Measurements from ENCODE around the gene THYN1.

Gene THYN1

GRCh38 chr11:134248910-134249480 lies 4.2 kb downstream of the THYN1 start:
- peak; percentile 41 for DNase-seq (ENCODE audit: low spot score)

GRCh38 chr11:134246678-134247077 lies 6.5 kb downstream of the THYN1 start:
- DNase-seq (ENCODE audit: low spot score): no peak

GRCh38 chr11:134246100-134246499 lies 7.1 kb downstream of the THYN1 start:
- DNase-seq (ENCODE audit: low spot score): no peak

GRCh38 chr11:134245434-134245833 lies 7.7 kb downstream of the THYN1 start:
- DNase-seq (ENCODE audit: low spot score): no peak

- DNase-seq (ENCODE audit: low spot score): peak; percentile 41
These were observed 8.6 kb downstream of the THYN1 start for GRCh38 chr11:134244593-134244992.

GRCh38 chr11:134243913-134244312 lies 9.2 kb downstream of the THYN1 start:
- no peak for DNase-seq (ENCODE audit: low spot score)

GRCh38 chr11:134242376-134242775 lies 10.8 kb downstream of the THYN1 start:
- DNase-seq (ENCODE audit: low spot score): no peak

GRCh38 chr11:134240592-134240991 lies 12.6 kb downstream of the THYN1 start:
- DNase-seq (ENCODE audit: low spot score): no peak

GRCh38 chr11:134238956-134239355 lies 14.2 kb downstream of the THYN1 start:
- no peak for DNase-seq (ENCODE audit: low spot score)

- no peak for DNase-seq (ENCODE audit: low spot score)
These were observed 15.6 kb downstream of the THYN1 start for GRCh38 chr11:134237557-134237922.

- DNase-seq (ENCODE audit: low spot score): no peak
These were observed 16.2 kb downstream of the THYN1 start for GRCh38 chr11:134236834-134237556.

- DNase-seq (ENCODE audit: low spot score): no peak
These were observed 17.8 kb downstream of the THYN1 start for GRCh38 chr11:134235399-134235798.

- DNase-seq (ENCODE audit: low spot score): no peak
These were observed 19.4 kb downstream of the THYN1 start for GRCh38 chr11:134233729-134234179.

- no peak for DNase-seq (ENCODE audit: low spot score)
These were observed 21.0 kb downstream of the THYN1 start for GRCh38 chr11:134231958-134232659.

- DNase-seq (ENCODE audit: low spot score): no peak
These were observed 22.8 kb downstream of the THYN1 start for GRCh38 chr11:134230339-134230738.

GRCh38 chr11:134229126-134229790 lies 23.9 kb downstream of the THYN1 start:
- DNase-seq (ENCODE audit: low spot score): no peak

- no peak for DNase-seq (ENCODE audit: low spot score)
These were observed 24.5 kb downstream of the THYN1 start for GRCh38 chr11:134228625-134229024.

- no peak for DNase-seq (ENCODE audit: low spot score)
These were observed 26.3 kb downstream of the THYN1 start for GRCh38 chr11:134226806-134227325.

GRCh38 chr11:134224710-134225664 lies 28.2 kb downstream of the THYN1 start:
- peak; percentile 29 for DNase-seq (ENCODE audit: low spot score)

GRCh38 chr11:134223836-134224709 lies 29.1 kb downstream of the THYN1 start, which contains the start of the genes NCAPD3 and VPS26B:
Gene NCAPD3 (minus strand): TSS chr11:134223967. CDS start chr11:134223926, 41 bp downstream.
Gene VPS26B (plus strand): TSS chr11:134224671. CDS start chr11:134225123, 452 bp downstream.
- DNase-seq (ENCODE audit: low spot score): peak; percentile 100

Data from AG08396 (cell line).